ENCODE results near the gene RAB31. TPM values are rescaled to one million over a fixed set of nuclear protein-coding genes. Genes with fewer than 3 reads are reported as not detected.

Gene RAB31
- total RNA-seq, 1 donor from 2014 or later = 36.0 TPM

- Mint-ChIP-seq H3K27me3 (no peaks in the 10 kb centered on the region), H3K4me1 (peaks cover 28% of the 10 kb centered on the region), H3K27ac (no peak overlapping the region), H3K36me3 (ENCODE audit: low read depth) (peaks cover 22% of the 10 kb centered on the region), H3K4me3 (no peak overlapping the region), H3K9me3 (no peaks in the 10 kb centered on the region)
- ChIA-PET POLR2A (no interaction called here), CTCF (interaction anchor here (1.3 to 1.9 kb wide), 2 partner anchors 195 to 197 kb away, joined by 4 to 6 read pairs; no protein-coding TSS in a partner anchor)
- no peak for DNase-seq
- no peak for TF ChIP-seq CTCF (IDR thresholded peaks at IDR 0.05)
- intact Hi-C loops (cut with micrococcal nuclease) = loop anchor here (1.0 kb wide), 4 partner anchors 65 to 197 kb away; no protein-coding TSS in a partner anchor
- no peak for ATAC-seq (ENCODE audit: low read depth)
Observed at GRCh38 chr18:9771977-9772660, 64.0 kb downstream of the RAB31 start.

- no peak overlapping the region for H3K27ac Mint-ChIP-seq
- DNase-seq = no peak
- no peak for ATAC-seq (ENCODE audit: low read depth)
- H3K36me3 Mint-ChIP-seq (ENCODE audit: low read depth) = peaks cover 16% of the 10 kb centered on the region
- H3K9me3 Mint-ChIP-seq = no peaks in the 10 kb centered on the region
- ChIA-PET CTCF (interaction anchor here (1.2 to 1.9 kb wide), 3 partner anchors 9 to 257 kb away, joined by 3 to 5 read pairs (median 4); no protein-coding TSS in a partner anchor), POLR2A (no interaction called here)
- H3K4me3 Mint-ChIP-seq = no peak overlapping the region
- TF ChIP-seq CTCF (IDR thresholded peaks at IDR 0.05) = no peak
- H3K4me1 Mint-ChIP-seq = peaks cover 26% of the 10 kb centered on the region
- intact Hi-C loops (cut with micrococcal nuclease) = no loop called here
- no peaks in the 10 kb centered on the region for H3K27me3 Mint-ChIP-seq
Observed at GRCh38 chr18:9772847-9773677, 65.0 kb downstream of the RAB31 start.

- ChIA-PET POLR2A (no interaction called here), CTCF (interaction anchor here (1.2 to 1.9 kb wide), 3 partner anchors 10 to 258 kb away, joined by 3 to 5 read pairs (median 4); no protein-coding TSS in a partner anchor)
- Mint-ChIP-seq H3K9me3 (no peaks in the 10 kb centered on the region), H3K27ac (no peak overlapping the region), H3K36me3 (ENCODE audit: low read depth) (peaks cover 16% of the 10 kb centered on the region), H3K27me3 (no peaks in the 10 kb centered on the region), H3K4me1 (peaks cover 26% of the 10 kb centered on the region), H3K4me3 (no peak overlapping the region)
- ATAC-seq (ENCODE audit: low read depth) (no peak), DNase-seq (no peak)
- TF ChIP-seq CTCF (IDR thresholded peaks at IDR 0.05) = no peak
- intact Hi-C loops (cut with micrococcal nuclease) = no loop called here
Observed at GRCh38 chr18:9774150-9774549, 66.0 kb downstream of the RAB31 start.

- TF ChIP-seq CTCF (IDR thresholded peaks at IDR 0.05) = no peak
- ChIA-PET CTCF (no interaction called here), POLR2A (no interaction called here)
- Mint-ChIP-seq H3K9me3 (no peaks in the 10 kb centered on the region), H3K4me1 (peaks cover 18% of the 10 kb centered on the region), H3K36me3 (ENCODE audit: low read depth) (peaks cover 16% of the 10 kb centered on the region), H3K27ac (no peak overlapping the region), H3K27me3 (no peaks in the 10 kb centered on the region), H3K4me3 (no peak overlapping the region)
- ATAC-seq (ENCODE audit: low read depth) (no peak), DNase-seq (no peak)
- intact Hi-C loops (cut with micrococcal nuclease) = no loop called here
Observed at GRCh38 chr18:9775178-9775577, 67.1 kb downstream of the RAB31 start.

GRCh38 chr18:9779630-9780029 is 71.5 kb downstream of the RAB31 start:
- Mint-ChIP-seq H3K27me3 (no peaks in the 10 kb centered on the region), H3K4me3 (no peak overlapping the region), H3K27ac (no peak overlapping the region), H3K9me3 (no peaks in the 10 kb centered on the region), H3K36me3 (ENCODE audit: low read depth) (peaks cover 29% of the 10 kb centered on the region), H3K4me1 (no peaks in the 10 kb centered on the region)
- ChIA-PET POLR2A (no interaction called here), CTCF (no interaction called here)
- ATAC-seq (ENCODE audit: low read depth) = no peak
- intact Hi-C loops (cut with micrococcal nuclease) = no loop called here
- DNase-seq = no peak
- no peak for TF ChIP-seq CTCF (IDR thresholded peaks at IDR 0.05)
